ENCODE data around the gene TRMT112.

TRMT112 gene

DNA sequence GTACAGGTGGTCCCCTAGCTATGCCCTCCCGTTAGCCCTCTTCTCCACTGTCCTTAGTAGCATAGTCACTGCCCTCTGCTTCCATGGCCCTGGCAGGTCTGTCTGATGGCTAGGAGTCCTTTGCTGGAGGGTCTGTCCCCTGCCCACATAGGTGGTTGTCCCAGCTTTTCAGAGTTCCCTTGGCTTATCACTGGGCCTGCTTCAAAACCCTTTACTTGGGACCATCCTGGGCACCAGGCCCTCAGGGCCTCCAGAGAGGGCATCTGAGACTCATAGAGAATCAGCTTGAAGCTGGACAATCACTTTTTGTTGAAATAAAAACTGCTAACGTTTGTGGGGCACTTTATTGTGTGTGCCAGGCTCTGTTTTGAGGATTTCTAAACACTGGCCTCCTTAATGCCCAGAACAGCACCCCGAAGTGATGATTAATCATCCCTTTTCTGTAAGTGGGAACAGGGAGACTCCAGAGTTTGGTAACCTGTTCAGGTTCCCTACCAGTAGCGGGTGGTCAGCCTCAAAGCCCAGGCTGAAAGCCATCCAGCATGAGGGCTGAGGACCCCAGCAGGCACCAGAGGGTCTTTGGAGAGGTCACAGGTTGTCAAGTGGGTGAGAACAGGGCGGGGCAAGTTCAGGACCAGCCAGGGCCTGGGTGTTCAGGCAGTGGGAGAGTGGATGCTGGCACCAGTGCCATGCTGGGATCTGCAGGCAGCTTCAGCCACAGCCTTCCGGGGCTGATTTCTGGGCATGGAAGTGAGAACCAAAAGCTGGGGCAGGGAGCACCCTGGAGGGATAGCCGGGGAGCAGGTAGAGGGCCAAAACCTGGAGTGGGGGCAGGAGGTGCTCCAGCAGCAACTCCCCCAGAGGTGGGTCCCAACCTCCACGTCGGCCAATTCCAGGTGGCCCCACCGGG lies 26.8 kb downstream of the TRMT112 start:
- peak; percentile 23 to 52 for DNase-seq

- no peak for DNase-seq
These were observed 28.3 kb downstream of the TRMT112 start for GRCh38 chr11:64289002-64289564.

DNA sequence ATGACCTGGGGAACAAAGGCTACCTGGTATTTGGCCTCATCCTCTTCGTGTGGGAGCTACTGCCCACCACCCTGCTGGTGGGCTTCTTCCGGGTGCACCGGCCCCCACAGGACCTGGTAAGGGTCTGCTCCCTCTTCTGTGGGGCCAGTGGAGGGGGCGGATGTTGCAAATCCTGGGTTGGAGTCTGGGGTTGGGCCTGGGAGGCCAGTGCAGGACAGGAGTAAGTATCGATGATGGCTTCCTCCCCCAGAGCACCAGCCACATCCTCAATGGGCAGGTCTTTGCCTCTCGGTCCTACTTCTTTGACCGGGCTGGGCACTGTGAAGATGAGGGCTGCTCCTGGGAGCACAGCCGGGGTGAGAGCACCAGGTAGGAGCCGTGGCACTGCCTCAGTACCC lies 29.0 kb downstream of the TRMT112 start:
- DNase-seq = no peak

- DNase-seq = no peak
These were observed 29.5 kb downstream of the TRMT112 start for GRCh38 chr11:64287676-64288352.

- no peak for DNase-seq
These were observed 30.6 kb downstream of the TRMT112 start for GRCh38 chr11:64286801-64287159.

DNA sequence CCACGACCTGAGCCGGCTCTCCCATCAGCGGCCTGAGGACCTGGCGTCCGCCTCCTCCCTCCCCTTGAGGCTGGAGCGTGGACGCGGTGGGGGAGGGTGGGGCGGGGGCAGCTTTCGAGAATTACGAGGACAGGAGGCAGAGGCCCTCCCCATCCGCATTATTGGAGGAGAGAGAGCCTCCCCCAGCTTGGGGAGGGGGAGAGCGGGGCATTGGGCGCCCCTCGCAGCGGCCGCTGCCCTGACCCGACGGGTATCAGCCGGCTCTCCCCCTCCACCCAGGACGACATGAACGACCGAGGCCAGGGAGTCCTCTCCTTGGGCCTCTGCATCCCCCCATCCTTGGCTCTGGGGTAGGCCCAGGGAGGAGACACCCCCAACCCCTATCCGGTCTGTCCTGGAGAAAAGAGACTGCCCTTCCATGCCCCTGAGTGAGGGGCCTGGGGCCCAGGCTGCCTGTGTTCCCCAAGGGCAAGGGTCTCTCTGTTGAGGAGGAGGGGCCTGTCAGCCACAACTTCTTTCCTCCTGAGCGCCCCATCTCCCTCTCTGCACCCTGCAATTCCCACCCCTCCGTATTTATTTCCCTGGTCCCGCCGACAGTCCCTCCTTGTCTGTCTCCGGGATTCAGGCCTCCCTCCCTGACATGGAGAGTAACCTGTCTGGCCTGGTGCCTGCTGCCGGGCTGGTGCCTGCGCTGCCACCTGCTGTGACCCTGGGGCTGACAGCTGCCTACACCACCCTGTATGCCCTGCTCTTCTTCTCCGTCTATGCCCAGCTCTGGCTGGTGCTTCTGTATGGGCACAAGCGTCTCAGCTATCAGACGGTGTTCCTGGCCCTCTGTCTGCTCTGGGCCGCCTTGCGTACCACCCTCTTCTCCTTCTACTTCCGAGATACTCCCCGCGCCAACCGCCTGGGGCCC lies 31.2 kb downstream of the TRMT112 start:
- no peak for DNase-seq

DNA sequence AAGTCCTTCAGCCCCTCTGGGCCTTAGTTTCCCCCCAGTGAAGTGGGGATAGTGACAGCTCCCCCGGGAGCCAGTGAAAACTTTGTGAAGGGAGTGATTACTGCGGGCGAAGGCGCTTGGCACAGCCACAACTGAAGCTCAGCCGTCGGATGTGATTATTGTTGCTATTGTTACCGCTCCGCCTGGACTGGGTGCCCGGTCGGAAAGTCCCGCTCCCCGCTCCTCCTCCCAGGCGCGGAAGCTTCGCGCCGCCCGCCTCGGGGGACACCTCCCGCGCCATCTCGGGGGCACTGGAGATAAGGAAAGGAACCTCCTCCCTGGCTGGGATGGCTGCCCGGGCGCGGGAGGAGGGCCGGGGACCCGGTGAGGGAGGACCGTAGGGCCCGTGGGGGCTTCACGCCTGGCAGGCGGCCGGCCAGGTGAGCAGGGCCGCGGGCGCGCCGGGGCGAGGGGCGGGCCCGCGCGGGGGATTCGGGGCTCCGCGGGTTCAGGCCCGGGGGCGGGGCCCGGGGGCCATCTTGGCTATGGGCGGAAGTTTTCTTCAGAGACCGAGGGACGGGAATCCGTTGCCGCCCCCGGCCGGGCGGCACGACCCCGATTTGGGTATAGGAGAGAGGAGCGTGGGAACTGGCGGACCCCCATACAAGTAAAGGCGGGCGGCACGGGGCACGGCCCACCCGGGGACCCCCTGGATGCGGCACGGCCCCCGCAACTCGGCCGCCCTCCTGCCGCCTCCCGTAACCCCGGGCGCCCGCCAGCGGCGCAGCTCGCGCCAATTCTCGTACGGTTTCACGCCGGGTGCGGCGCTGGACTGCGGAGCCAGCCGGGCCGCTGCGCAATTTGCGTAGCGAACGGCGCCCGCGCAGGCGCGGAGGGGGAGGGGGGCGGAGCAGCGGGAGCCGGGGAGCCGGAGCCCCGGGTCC lies 32.1 kb downstream of the TRMT112 start, which contains the start of gene GPR137:
GPR137 (plus strand) TSS at position 887 of the 923 bp plus-strand sequence. CDS start 677 bp downstream, outside the sequence.
- peak; percentile 74 to 91 for DNase-seq

GRCh38 chr11:64284048-64284961 lies 33.1 kb downstream of the TRMT112 start, which contains the start of gene BAD:
Gene BAD (minus strand): TSS chr11:64284665. CDS start chr11:64284368, 297 bp downstream.
- peak; percentile 85 to 96 for DNase-seq

DNA sequence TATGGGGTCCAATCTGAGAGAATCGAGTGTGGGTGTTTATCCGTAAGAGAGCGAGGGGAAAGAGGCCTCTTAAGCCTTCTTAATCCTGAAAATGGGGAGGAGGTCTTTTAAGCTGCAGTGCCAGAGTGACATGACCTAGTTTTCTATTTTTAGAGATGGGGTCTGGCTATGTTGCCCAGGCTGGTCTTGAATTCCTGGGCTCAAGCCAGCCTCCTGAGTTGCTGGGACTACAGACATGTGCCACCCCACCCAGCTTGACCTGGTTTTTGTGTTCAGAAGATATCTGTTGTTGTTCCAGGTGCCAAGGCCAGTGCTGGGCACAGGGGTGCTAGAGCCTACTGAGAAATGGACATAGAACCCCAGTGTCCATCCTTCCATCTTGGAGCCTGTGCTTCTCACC lies 34.3 kb downstream of the TRMT112 start:
- DNase-seq = no peak

- no peak for DNase-seq
These were observed 35.2 kb downstream of the TRMT112 start for GRCh38 chr11:64281957-64282770.

- no peak for DNase-seq
These were observed 38.7 kb downstream of the TRMT112 start for GRCh38 chr11:64278576-64279190.

DNA sequence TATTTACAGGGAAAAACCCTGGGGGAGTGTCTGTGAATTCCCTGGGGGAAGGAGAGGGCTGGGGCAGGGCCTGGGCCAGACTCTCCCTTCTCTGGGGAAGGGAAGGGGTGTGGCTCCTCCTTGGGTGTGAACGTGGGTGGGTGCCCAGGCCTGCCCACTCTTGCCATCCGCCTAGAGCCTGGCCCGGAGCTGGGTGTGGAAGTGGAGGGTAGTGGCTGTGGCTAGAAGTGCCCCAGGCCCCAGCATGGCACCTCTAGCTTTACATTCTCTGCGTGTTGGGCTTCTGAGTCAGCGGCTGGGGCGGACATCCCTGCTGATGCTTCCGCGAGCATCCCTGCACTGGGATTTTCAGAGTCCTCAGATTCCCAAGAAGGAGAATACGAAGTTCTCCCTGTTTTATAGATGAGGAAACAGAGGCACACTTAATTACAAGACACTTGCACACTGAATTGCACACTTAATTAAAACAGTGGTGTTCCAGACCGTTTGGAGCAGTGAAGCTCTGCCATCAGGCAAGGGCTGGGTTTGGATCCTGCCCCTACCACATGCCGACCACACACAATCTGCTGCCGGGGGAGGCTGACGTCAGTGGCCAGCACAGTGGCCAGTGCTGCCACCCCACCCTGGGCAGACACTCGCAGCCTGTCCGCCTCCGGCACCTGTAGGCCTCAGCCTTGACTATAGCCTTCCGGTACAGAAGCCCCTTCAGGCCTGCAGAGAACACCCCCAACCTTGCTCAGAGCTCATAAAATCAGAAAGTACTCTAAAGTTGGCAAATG lies 40.5 kb downstream of the TRMT112 start:
- peak; percentile 50 to 76 for DNase-seq

DNA sequence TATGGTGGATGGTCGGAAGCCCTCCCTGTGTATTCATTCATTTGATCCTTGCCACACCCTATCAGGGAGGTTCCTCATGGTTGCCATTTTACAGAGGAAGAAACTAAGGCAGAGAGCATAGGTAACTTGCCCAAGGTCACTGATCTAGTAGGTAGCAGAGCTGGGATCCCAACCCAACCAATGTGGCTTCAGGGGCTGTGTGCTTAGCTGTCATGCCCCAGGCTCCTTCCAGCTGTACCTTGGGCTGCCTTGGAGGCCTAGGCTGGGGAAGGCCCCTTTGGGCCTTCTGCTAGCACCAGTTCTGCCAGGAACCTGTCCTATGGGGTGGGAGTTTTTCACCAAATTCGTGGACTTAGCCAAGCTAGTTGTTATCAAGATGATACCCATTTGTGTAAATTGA lies 41.5 kb downstream of the TRMT112 start:
- DNase-seq = no peak

DNA sequence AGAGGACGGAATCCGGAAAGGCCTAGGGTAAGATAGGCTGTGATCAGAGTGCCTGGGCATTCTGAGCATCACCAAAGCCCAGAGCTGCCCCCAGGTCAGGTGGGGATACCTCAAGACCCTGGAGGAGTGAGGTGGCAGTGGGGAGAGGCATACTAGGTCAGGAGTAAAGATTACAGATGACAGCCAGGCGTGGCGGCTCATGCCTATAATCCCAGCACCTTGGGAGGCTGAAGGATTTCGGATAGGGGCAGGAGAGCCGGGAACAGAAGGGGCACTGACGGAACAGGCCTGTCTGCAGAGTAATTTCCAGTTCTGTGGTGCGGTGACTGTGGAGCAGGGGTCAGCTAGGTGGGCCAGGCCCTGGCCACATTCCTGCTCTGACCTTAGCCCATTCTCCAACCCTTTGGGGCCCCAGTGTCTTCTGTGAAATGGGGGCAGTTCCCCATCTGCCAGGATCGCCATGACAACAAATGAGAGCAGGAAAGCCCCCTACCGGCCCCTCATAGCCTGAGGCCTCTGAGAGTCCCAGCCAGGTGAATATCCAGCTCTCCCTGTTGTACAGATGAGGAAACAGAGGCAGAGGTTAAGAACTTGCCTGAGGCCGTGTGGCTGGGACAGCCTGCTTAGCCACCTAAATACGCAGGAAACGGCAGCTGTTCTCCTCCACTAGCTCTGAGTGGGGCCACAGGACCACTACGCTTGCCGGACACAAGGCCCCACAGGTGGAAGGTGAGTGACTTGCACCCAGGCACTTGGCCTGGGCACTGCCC lies 42.1 kb downstream of the TRMT112 start:
- no peak for DNase-seq

DNA sequence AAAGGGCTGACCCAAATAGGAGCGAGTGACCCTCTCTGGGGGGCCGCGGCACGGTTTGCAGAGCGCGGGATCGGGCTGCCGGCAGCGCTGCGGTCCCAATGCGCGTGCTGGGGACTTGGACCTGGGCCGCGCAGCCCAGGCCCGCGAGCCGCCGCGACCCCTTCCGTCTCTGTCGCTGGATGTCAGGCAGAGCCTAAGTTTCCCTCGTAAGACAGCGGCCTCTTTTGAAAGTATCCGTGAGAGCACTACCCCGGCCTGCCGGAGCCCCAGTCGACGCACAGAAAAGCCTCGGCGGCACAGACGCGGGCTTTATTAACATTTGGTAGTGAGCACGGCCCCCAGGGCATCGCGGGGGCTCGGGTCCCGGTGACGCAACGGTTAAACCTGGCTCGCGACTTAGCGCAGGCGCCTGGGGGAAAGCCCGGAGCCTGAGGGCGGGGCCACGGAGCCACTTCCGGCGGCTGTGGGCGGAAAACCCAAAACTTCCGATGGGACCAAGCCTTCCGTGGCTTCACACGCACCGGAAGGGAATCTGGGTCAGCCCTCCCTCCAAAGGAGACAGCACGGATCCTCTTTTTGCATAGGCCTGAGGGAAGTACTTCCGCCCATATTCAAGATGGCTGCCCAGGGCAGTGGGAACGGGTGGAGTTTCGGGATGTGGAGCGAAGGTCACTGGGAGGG lies 47.7 kb downstream of the TRMT112 start:
- peak; percentile 98 to 100 for DNase-seq

- peak; percentile 38 to 69 for DNase-seq
These were observed 48.3 kb downstream of the TRMT112 start for GRCh38 chr11:64268893-64269539.

Measured in inflammatory macrophage treated with lipopolysaccharide for 1 hour (primary cell).